Coronary artery (tissue), 2 donors: Measurements from ENCODE around the gene ZNF789.
A peak's percentile ranks its signal among the peaks of the same experiment; 100 is the strongest.

ENCODE experiments used
- DNase-seq: peaks from one replicate; pipeline ENCODE4 v3.0.0-alpha.2; 2017; ENCODE audit warnings: low spot score
- H3K27ac ChIP-seq, 2 donors: fragments of 200-600 bp; sonication (generic); one replicate each; pipeline ENCODE4 v1.5.1; 2016 to 2019
- H3K4me3 ChIP-seq: fragments of 200-600 bp; sonication (generic); 2 replicates; pipeline ENCODE4 v1.5.1; 2016; ENCODE audit warnings: mild to moderate bottlenecking, moderate library complexity
- CTCF ChIP-seq: fragments of 200-600 bp; sonication (generic); IDR thresholded peaks from one replicate; pipeline ENCODE4 v1.5.1; 2019; ENCODE audit warnings: antibody characterized with exemption

The ZNF789 gene

GRCh38 chr7:99469381-99470065 lies 3.2 kb upstream of the ZNF789 start:
- TF ChIP-seq CTCF = no peak
- DNase-seq = no peak
- Histone ChIP-seq H3K27ac (no peak overlapping the region), H3K4me3 (no peak overlapping the region)

GRCh38 chr7:99473315-99473596 lies 566 bp downstream of the ZNF789 start:
- no peak for DNase-seq
- TF ChIP-seq CTCF = no peak
- peak overlapping the region; percentile 83 for H3K4me3 ChIP-seq
- no peak overlapping the region for H3K27ac ChIP-seq

- DNase-seq = no peak
- H3K4me3 ChIP-seq = no peak overlapping the region
- TF ChIP-seq CTCF = no peak
- H3K27ac ChIP-seq = no peak overlapping the region
These were observed 3.4 kb downstream of the ZNF789 start for GRCh38 chr7:99476107-99476506.

- no peak for TF ChIP-seq CTCF
- H3K27ac ChIP-seq = peak overlapping the region in 1 of 2 donors; percentile 20
- no peak for DNase-seq
- no peak overlapping the region for H3K4me3 ChIP-seq
These were observed 6.1 kb downstream of the ZNF789 start for GRCh38 chr7:99478464-99479440.

- H3K27ac ChIP-seq = no peak overlapping the region
- no peak for DNase-seq
- no peak for TF ChIP-seq CTCF
- no peak overlapping the region for H3K4me3 ChIP-seq
These were observed 12.4 kb downstream of the ZNF789 start for GRCh38 chr7:99485094-99485493.

GRCh38 chr7:99489235-99489634 lies 16.5 kb downstream of the ZNF789 start:
- H3K27ac ChIP-seq = no peak overlapping the region
- DNase-seq = no peak
- TF ChIP-seq CTCF = no peak
- no peak overlapping the region for H3K4me3 ChIP-seq

GRCh38 chr7:99490878-99491277 lies 18.2 kb downstream of the ZNF789 start:
- TF ChIP-seq CTCF = no peak
- H3K4me3 ChIP-seq = no peak overlapping the region
- no peak overlapping the region for H3K27ac ChIP-seq
- no peak for DNase-seq
